ENCODE measurements around the gene ERMN.

- TF ChIP-seq EZH2 (IDR thresholded peaks at IDR 0.05; ENCODE audit: borderline replicate concordance, low read length) (no peak), CTCF (IDR thresholded peaks at IDR 0.05; ENCODE audit: low read length) (no peak)
Measured at GRCh38 chr2:157359628-157360027, 34.0 kb upstream of the ERMN start.

All from OCI-LY1 (cell line).